Measurements from ENCODE around the gene PER1.

DNA sequence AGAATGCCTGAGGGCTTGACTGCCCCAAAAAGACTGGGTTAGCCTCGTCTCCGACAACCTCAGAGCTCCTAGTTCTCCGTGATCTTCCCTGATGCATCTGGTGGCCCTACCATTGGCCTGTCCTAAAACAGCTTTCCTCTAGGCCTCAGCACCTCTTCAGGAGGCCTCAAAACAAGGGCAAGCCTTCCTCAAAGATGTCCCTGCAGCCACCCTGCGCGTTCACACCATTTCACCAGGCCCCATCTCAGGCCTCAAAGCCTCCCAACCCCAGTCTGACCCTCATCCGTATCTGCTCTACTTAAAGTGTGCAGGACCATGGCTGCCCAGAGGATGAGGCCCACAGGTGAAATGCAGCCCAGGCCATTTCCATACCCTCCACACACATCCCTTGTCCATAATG lies 41.3 kb downstream of the PER1 start:
- TF ChIP-seq POLR2A (IDR thresholded peaks at IDR 0.05) (no peak), POLR2AphosphoS5 (IDR thresholded peaks at IDR 0.05) (no peak)

Data from gastroesophageal sphincter (tissue), 2 donors.